Astrocyte (in vitro differentiated cells and primary cell): Measurements from ENCODE around the gene CDH20.

ENCODE experiments used
- EZH2 ChIP-seq: IDR thresholded peaks from 2 replicates; pipeline ENCODE4 v1.6.1; 2012; ENCODE audit warnings: mild to moderate bottlenecking, low read length, inconsistent platforms; ENCODE audit not compliant: insufficient read depth
- TF ChIP-seq, protein P1 (sequence below): IDR thresholded peaks from 2 replicates; pipeline ENCODE4 v1.5.1; 2011; ENCODE audit warnings: low read depth, mild to moderate bottlenecking, inconsistent platforms, low read length, moderate library complexity; ENCODE audit not compliant: insufficient read depth

DNA sequence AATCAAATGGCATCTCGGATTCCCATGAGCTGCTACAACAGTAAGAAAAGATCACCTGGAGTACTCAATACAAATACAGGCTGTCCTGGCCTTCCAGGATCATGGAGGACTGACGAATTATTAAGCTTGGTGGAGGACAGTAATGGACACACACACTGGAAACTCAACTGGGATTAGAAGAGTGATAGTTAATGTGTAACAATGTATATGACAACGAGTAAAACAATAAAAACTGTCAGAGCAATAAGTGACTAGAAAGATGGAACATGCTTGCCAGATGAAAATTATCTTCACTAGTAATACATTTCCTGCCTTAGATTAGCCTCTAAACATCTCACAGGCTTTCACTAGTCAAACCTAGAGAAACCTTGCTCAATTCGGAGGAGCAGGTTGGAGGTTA, 49.2 kb upstream of the CDH20 start:
- TF ChIP-seq, protein P1, sequence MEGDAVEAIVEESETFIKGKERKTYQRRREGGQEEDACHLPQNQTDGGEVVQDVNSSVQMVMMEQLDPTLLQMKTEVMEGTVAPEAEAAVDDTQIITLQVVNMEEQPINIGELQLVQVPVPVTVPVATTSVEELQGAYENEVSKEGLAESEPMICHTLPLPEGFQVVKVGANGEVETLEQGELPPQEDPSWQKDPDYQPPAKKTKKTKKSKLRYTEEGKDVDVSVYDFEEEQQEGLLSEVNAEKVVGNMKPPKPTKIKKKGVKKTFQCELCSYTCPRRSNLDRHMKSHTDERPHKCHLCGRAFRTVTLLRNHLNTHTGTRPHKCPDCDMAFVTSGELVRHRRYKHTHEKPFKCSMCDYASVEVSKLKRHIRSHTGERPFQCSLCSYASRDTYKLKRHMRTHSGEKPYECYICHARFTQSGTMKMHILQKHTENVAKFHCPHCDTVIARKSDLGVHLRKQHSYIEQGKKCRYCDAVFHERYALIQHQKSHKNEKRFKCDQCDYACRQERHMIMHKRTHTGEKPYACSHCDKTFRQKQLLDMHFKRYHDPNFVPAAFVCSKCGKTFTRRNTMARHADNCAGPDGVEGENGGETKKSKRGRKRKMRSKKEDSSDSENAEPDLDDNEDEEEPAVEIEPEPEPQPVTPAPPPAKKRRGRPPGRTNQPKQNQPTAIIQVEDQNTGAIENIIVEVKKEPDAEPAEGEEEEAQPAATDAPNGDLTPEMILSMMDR = no peak
- TF ChIP-seq EZH2 = no peak
